ENCODE data around the gene RERE.

The RERE gene

DNA sequence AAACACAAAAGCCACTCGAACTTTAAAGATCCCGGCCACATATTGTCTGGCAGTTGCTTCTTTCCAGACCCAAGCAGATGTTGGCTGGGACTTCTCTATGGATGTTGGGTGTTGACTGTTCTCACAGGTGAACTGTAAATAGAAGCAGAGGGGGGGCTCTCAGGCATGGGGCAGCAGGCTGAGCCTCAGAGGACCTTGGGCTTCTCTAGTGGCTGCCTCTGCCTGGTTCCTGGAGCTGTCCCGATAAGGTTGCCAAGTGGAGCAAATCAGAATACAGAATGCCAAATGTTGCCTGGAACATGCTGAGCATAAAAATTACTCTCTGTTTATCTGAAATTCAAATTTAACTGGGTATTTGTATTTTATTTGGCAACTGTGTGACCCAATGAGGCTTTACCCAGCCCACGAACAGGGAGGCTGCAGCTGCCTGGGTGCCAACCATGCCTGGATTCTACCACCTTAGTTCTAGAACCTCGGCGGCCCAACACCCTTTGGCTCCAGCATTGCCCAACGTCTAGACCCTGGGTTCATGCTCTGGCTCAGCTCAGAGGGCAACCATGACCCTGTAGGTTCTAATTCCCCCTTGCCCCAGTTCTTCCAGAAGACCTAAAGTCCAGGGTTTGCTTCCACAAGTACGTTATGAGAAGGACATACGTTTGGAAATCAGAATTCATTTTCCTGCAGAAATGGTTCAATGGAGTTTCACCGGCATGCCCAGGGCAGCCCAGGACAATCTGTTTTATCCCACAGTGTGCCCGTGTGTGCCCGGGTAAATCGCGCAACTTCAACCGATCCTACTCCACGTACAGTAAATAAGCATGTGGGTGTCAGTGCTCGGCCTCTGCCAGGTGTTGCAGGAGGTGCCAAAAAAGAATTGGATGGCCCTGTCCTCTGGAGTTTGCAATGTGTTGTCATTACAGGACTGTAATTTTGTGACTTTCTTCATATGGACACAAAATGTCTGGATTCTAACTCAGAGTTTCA is 504.9 kb downstream of the RERE start:
- DNase-seq, result no peak

DNA sequence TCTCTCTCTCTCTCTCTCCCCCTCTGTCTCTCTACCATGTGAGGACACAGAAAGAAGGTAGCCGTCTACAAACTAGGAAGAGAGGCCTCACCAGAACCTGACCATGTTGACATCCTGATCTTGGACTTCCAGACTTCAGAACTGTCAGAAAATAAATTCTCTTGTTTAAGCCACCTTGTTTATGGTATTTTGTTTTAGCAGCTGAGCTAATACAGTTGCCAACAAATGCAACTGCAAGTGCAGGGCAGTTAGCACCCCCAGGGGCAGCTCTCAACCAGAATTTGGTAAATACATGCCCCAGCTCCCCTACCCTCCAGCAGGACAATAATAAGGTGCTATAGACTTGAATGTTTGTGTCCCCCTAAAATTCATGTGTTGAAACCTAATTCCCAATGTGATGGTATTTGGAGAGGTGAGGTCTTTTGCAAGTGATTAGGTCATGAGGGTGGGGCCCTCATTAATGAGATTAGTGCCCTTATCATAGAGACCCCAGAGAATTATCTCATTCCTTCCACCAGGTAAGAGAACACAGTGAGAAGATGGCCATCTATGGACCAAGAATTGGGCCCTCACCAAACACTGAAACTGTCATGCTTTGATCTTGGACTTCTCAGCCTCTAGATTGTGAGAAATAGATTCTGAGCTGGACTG is 506.2 kb downstream of the RERE start:
- no peak for DNase-seq

DNA sequence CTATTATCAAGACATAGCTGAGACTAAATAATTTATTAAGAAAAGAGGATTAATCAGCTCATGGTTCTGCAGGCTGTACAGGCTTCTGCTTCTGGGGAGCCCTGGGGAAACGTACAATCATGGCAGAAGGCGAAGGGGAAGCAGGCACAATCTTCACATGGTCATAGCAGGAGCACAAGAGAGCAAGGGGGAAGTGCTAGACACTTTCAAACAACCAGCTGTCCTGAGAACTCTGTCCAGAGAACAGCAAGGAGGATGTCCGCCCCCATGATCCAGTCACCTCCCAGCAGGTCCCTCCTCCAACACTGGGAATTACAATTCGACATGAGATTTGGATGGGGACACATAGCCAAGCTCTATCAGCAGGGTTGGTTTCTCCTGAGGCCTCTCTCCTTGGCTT is 509.8 kb downstream of the RERE start:
- no peak for DNase-seq

DNA sequence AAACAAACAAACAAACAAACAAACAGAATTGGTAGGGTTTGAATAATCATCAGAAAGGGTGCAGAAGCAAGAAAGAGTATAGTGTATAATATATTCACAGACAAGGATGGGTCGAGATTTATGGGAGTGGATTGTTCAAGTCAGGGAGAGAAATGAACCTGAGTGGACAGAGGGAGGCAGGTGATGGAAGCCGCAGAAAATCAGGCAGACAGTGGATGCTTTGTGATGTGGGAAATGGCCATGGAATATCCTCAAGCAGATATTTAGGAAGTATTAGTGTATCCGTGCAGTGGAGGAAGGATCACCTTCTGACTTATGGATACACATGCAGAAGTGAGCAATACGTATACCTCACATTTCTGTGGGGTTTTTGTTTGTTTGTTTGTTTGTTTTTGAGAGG is 513.6 kb downstream of the RERE start:
- no peak for DNase-seq

DNA sequence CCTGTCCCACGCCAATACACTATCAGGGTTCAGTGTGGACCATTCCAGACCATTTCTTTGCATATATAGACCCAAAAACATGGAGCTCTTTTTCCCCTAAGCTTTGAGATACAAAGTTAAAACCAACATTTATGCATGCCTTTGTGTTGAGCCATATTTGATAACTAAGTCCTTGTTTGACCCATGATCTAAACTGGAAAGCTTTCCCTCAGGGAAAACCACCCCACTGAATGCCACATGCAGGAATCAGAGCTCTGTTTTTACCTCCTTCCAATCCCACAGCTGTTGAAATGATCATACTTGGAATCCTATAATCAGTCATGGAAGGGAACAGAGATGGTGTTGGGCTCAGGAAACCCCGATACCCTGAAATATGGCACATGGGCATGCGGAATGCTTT is 514.3 kb downstream of the RERE start:
- no peak for DNase-seq

All from cortex of kidney (tissue), 1 donor.